Activated CD8-positive, alpha-beta memory T cell treated with anti-CD3 and anti-CD28 coated beads, Interleukin-2, amount 50 U/mL, for 24 hours (primary cell): ENCODE data around the gene REEP3.
"Not testable (repeated sequence)": the region's sequence is repeated elsewhere in the genome, so short reads cannot be mapped to it uniquely, and the experiment has no call there.

ENCODE experiments used
- DNase-seq: peaks from one replicate; pipeline ENCODE4 v3.0.0-alpha.2; 2020; ENCODE audit errors: extremely low read depth

REEP3 gene

GRCh38 chr10:63520500-63521415 lies at the start of gene REEP3:
Gene REEP3, plus strand, starts transcription at chr10:63521401. Its CDS starts 145 bp downstream, at chr10:63521546.
- DNase-seq: no peak

GRCh38 chr10:63474488-63474887 lies 46.7 kb upstream of the REEP3 start:
- DNase-seq: no peak

GRCh38 chr10:63477927-63478326 lies 43.3 kb upstream of the REEP3 start:
- no peak for DNase-seq

- DNase-seq: no peak
Observed at GRCh38 chr10:63478564-63478963, 42.6 kb upstream of the REEP3 start.

- DNase-seq: no peak
Observed at GRCh38 chr10:63480237-63480636, 41.0 kb upstream of the REEP3 start.

- no peak for DNase-seq
Observed at GRCh38 chr10:63481815-63482421, 39.3 kb upstream of the REEP3 start.

- no peak for DNase-seq
Observed at GRCh38 chr10:63483983-63484382, 37.2 kb upstream of the REEP3 start.

- DNase-seq: no peak
Observed at GRCh38 chr10:63487990-63488389, 33.2 kb upstream of the REEP3 start.

- DNase-seq: no peak
Observed at GRCh38 chr10:63489838-63490237, 31.4 kb upstream of the REEP3 start.

GRCh38 chr10:63491588-63492316 lies 29.4 kb upstream of the REEP3 start:
- DNase-seq: no peak

GRCh38 chr10:63492317-63492690 lies 28.9 kb upstream of the REEP3 start:
- not testable (repeated sequence) for DNase-seq

GRCh38 chr10:63493004-63493403 lies 28.2 kb upstream of the REEP3 start:
- DNase-seq: no peak

GRCh38 chr10:63494951-63495350 lies 26.2 kb upstream of the REEP3 start:
- no peak for DNase-seq

GRCh38 chr10:63496561-63496960 lies 24.6 kb upstream of the REEP3 start:
- DNase-seq: no peak

- no peak for DNase-seq
Observed at GRCh38 chr10:63497321-63497720, 23.9 kb upstream of the REEP3 start.

GRCh38 chr10:63498665-63499064 lies 22.5 kb upstream of the REEP3 start:
- DNase-seq: no peak

- DNase-seq: not testable (repeated sequence)
Observed at GRCh38 chr10:63500551-63500950, 20.6 kb upstream of the REEP3 start.

GRCh38 chr10:63501954-63502353 lies 19.2 kb upstream of the REEP3 start:
- no peak for DNase-seq

GRCh38 chr10:63502832-63503231 lies 18.4 kb upstream of the REEP3 start:
- DNase-seq: no peak

- DNase-seq: no peak
Observed at GRCh38 chr10:63503395-63503794, 17.8 kb upstream of the REEP3 start.

- no peak for DNase-seq
Observed at GRCh38 chr10:63504145-63504881, 16.9 kb upstream of the REEP3 start.

GRCh38 chr10:63505562-63505961 lies 15.6 kb upstream of the REEP3 start:
- no peak for DNase-seq
